ENCODE results near the gene BTN1A1.

BTN1A1 gene

DNA sequence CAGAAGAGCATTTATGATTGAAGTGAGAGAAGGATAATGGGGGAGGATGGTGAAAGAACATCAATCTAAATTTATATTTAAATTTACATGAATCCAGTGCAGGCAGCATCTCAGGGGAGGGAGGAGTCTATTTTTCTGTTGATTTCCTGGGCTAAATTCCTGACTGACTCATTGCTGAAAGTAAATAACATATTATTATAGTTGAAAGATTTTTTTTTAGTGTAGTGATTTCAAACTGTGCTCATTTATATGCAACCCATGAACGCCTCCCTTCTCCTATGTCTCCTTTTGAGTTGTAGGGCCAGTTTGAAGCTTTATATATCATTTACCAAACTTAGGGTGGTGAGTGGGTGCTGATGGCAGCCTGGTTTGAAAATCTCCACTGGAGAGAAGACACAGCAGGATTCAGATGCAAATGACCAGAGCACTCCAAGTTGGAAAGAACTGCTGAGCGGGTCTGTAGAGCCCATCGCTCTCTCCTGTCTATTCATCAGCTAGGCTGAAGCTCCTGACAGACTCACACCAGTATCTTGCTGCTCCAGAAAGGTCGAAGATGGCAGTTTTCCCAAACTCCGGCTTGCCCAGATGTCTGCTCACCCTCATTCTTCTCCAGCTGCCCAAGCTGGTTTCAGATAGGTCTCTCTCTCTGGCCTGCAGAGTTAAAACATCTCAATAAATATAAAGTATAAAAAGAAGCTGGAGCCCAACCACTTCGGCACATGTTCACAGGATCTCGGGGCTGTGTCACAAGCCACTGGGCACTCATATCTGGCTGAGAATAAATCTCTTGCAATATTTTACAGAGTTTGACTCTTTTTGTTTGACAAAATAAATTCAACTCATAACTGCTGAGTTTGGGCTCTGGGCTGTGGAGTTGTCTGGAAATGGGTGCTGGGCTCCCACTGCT lies 24.0 kb upstream of the BTN1A1 start:
- no peak for DNase-seq (ENCODE audit: low spot score)

- no peak for DNase-seq (ENCODE audit: low spot score)
These were observed 23.2 kb upstream of the BTN1A1 start for GRCh38 chr6:26476896-26477295.

DNA sequence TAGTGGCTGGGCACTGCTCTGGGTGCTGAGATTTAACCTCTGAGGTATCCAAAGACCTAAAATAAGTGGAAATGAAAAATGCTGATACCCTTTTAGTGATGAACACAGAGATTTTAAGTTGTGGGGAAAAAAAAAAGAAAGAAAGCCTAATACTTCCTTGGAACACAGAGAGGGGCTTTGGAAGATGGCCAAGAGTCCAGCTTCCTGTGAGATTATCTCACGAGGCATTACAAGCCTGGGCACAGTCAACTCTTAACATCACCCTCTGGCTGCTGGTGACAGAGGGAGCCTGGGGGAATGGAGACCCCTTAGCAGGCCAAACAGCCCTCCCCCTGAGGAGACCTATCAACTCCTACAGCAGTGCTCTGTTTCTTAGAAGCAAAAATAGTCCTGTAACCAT lies 22.7 kb upstream of the BTN1A1 start:
- DNase-seq (ENCODE audit: low spot score): no peak

DNA sequence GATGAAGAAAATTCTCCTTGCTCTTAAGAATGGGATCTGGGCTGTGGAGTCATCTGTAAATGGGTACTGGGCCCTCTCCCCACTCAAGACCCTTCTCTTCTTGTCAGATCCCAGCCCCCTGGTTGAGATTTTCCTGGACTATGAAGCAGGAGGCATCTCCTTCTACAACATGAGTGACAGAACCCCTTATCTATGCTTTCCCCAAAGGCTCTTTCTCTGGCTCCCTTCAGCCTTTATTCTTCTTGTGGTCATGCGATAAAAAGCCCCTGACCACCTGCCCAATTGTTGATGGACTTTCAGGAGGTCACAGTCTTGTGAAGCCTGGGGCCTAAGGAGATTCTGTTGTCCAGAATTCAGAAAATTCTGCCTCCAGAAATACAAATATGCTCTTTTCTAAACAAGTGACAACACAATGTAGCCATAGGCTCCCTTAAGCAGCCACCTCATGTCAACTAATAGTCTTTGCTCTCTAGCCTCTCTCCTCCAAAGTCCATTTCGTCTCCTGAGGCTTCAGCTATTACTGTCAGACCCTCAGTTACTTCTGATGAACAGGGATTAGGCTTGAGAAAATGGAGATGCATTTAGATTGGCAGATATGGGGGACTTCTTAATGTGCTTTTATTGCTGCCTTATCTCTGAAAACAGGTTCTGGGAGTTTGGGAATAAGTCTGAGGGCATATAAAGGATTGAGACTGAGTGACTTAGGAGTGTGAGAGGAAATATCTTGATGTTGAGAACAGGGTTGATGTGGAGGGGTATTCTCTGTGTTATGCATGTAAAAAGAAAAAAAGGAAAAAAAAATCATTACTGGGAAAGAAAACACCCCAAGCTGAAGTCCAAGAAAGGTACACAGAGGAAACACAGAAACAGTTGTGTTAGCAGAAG lies 21.8 kb upstream of the BTN1A1 start:
- no peak for DNase-seq (ENCODE audit: low spot score)

DNA sequence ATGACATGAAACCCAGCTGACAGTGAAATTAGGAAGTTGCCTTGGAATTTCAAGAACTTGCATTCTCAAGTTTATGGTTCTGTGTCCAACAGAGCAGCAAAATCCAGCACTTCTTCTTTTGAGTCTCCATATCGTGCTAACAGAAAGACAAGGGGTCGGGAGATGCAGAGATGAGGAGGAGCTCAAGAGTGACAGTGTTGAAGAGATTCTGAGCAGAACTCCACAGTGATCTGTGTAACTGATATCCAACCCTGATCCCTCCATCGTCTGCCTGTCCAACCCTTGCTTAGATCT lies 21.2 kb upstream of the BTN1A1 start:
- DNase-seq (ENCODE audit: low spot score): no peak

- no peak for DNase-seq (ENCODE audit: low spot score)
These were observed 17.8 kb upstream of the BTN1A1 start for GRCh38 chr6:26482338-26482737.

GRCh38 chr6:26483727-26484126 lies 16.4 kb upstream of the BTN1A1 start:
- no peak for DNase-seq (ENCODE audit: low spot score)

DNA sequence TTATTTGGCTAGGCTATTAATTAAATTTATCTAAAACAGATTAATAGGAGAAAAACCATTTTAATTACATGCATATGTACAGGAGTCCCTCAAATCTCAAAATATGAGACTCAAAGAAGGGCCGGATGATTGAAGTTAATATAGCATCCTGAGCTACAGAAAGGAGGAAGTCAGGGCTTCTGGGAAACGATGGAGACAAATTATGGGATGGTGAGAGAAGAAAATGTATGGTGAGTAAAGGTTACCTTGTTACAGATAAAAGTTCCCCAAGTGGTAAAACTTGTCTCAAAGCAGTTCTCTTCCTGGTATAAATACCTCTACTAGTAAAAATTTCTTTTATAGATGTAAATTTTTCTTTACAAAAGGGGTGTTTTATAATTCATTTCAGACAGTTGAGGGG lies 15.9 kb upstream of the BTN1A1 start:
- no peak for DNase-seq (ENCODE audit: low spot score)

DNA sequence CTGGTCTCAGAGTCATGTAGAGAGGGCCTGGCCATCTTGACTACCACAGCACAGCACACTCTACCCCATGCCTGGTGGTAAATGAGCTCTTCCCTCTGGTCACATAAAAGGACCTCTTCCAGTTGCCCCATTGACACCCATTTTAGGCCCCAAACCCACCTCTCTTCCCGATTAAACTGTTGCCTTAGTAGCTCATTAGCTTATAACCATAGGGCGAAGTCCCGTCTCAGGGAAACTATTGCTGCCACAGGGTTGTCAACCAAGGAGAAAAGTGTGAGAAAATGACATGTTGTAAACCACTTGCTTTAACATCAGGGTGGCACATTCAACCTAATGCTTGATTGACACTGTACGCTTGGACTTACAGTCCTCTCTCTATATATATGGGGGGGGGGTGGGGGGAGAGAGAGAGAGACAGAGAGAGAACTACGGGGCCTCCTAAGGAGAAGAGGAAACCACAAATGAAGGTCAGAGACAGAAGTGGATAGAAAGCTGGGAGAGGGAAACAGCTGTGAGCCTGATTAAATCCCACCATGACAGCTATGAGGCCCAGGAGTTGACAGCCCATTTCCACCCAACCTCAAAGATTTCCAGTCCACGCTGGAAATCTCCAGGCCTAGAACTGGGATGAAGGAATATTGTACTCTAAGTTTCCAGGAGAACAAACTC lies 14.9 kb upstream of the BTN1A1 start:
- DNase-seq (ENCODE audit: low spot score): no peak

GRCh38 chr6:26486358-26486757 lies 13.7 kb upstream of the BTN1A1 start:
- no peak for DNase-seq (ENCODE audit: low spot score)

DNA sequence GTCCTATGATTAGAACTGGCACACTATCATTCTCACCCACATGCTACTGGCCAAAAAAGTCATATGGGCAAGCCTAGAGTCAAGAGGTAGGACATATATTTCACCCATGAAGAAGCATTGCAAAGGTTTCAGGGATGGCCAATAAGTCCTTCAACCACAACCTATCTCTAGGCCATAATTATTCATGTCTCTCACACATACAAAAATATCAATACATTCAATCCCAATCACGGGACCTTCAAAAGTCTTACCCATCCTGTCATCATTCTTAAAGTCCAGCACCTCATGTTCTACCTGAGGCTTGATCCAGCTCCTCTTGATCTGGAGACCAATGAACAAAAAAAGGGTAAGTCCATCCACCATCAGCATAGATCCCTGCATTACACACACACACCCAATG lies 12.6 kb upstream of the BTN1A1 start:
- DNase-seq (ENCODE audit: low spot score): no peak

DNA sequence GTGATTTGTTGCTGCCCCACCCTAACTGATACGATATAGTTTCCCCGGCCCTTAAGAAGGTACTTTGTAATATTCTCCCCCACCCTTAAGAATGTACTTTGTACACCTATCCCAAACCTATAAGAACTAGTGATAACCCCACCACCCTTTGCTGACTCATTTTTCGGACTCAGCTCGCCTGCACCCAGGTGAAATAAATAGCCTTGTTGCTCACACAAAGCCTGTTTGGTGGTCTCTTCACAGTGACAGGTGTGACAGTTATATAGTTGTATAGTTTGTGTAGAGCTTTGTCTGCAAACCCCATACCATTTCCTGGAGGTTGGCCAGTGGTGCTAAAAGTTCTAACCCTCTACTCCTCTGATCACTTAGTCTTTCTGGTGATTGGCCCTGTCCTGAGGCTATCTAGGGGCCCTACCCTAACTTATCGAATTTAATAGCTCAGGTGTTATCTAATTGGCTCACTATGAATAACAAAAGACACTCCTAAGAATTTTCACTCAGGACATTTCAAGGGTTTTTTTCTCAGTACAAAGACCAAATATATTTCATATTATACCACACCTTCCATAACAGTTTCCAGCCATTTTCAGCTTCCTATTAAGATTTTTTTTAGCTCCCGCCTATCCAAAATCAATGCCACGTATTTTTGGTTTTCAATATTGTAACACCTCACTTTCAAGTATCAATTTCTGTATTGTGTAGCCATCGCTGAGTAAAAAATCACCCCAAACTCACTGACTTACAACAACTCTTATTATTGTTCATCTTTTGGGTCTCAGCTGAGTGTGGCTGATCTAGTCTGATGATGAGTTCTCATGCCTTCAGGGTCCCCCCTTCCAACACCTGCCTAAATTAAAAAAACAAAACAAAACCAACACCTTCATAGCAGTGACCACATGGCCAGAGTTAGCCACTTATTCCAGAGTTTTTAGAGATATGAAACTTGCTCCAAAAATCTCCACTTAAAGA lies 9.8 kb upstream of the BTN1A1 start:
- no peak for DNase-seq (ENCODE audit: low spot score)

DNA sequence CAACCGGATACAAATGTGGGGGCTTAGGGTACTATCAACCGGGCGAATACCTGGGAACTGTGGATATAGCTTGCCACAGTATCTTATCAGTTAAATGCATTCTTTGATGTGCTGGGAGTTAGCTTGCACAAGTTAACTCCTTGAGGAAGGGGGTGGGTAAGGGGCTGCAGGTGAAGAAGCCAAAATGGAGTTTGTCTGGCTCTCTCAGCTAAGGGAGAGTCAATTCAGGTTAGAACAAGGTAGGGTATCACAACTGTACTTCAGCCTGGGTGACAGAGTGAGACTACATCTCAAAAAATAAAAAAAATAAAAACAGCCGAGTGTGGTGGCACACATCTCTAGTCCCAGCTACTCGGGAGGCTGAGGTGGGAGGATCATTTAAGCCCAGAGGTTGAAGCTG lies 8.5 kb upstream of the BTN1A1 start:
- no peak for DNase-seq (ENCODE audit: low spot score)

- DNase-seq (ENCODE audit: low spot score): no peak
These were observed 6.8 kb upstream of the BTN1A1 start for GRCh38 chr6:26493258-26493657.

DNA sequence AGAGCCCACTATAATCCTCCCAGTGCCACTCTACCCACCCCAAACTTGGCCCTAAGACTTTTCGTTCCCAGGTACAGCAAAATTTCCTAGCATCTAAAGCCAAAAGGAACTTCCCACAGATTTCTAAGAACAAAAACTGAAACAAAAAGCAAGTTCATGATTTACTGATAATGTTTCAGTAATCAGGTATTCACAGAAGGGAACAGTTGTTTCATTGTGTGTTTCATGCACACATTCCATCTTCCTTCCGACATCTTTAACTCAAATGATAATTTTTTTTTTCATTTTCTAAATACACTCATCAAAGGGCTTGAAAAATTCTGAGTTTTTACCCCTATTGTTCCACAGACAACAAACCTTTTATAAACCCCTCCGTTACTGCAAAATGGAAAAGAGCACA lies 6.0 kb upstream of the BTN1A1 start:
- no peak for DNase-seq (ENCODE audit: low spot score)

GRCh38 chr6:26495281-26495680 lies 4.8 kb upstream of the BTN1A1 start:
- DNase-seq (ENCODE audit: low spot score): no peak

DNA sequence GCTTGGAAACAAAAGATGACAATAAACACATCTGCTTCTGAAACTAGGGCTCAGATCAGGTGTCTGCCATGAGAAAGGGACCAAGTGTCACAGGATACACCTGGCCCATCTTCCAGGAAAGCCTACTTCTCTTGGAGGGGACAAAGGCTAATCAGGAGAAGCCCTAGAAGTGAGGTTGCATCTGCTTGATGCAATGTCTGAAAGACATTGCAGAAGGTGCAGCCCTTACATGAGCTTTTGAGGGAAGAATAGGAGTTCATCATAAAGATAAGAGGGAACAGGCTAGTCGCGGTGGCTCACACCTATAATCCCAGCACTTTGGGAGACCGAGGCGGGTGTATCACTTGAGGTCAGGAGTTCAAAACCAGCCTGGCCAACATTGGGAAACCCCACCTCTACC lies 2.5 kb upstream of the BTN1A1 start:
- no peak for DNase-seq (ENCODE audit: low spot score)

DNA sequence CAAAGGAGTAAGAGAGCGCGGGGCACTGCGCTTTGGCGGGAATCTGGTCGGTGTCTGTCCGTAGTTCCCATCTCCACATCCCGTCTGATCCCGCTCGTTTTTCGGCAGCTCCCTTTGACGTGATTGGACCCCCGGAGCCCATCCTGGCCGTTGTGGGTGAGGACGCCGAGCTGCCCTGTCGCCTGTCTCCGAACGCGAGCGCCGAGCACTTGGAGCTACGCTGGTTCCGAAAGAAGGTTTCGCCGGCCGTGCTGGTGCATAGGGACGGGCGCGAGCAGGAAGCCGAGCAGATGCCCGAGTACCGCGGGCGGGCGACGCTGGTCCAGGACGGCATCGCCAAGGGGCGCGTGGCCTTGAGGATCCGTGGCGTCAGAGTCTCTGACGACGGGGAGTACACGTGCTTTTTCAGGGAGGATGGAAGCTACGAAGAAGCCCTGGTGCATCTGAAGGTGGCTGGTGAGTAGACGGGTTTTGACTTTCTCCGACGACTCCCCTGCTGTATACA lies 1.4 kb downstream of the BTN1A1 start:
- no peak for DNase-seq (ENCODE audit: low spot score)

- no peak for DNase-seq (ENCODE audit: low spot score)
These were observed 2.1 kb downstream of the BTN1A1 start for GRCh38 chr6:26502165-26502564.

- no peak for DNase-seq (ENCODE audit: low spot score)
These were observed 2.5 kb downstream of the BTN1A1 start for GRCh38 chr6:26502626-26503025.

DNA sequence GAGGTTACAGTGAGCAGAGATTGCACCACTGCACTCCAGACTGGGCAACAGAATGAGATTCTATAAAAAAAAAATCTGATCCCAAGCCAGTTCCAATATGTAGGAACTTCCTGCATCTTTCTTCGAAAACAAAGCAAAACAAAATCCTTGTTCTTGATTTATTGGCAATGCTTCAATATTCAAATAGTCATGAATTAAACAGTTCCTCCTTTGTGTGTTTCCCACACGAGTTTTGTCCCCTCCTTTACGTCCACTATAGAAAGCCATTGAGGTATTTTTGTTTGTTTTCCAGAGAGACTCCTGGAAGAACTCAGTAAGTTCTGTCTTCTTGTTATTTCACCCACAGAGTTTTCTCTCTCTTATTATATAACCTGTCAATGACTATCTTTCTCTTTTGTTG lies 7.6 kb downstream of the BTN1A1 start:
- DNase-seq (ENCODE audit: low spot score): no peak
